GM12872 (cell line): ENCODE data around the gene SENP2.

Experiments
- CTCF ChIP-seq: IDR thresholded peaks from 3 replicates; pipeline ENCODE4 v1.5.1; 2011; ENCODE audit warnings: low read depth, mild to moderate bottlenecking, low read length, moderate library complexity; ENCODE audit not compliant: insufficient read depth

SENP2 gene

GRCh38 chr3:185639632-185640206 lies 53.6 kb downstream of the SENP2 start:
- TF ChIP-seq CTCF: no peak

- TF ChIP-seq CTCF: no peak
Observed at GRCh38 chr3:185640308-185640707, 54.2 kb downstream of the SENP2 start.

- TF ChIP-seq CTCF: no peak
Observed at GRCh38 chr3:185645596-185646381, 59.7 kb downstream of the SENP2 start.

GRCh38 chr3:185646382-185647133 lies 60.5 kb downstream of the SENP2 start:
- TF ChIP-seq CTCF: no peak

- TF ChIP-seq CTCF: no peak
Observed at GRCh38 chr3:185647134-185647879, 61.2 kb downstream of the SENP2 start.

GRCh38 chr3:185647880-185648210 lies 61.8 kb downstream of the SENP2 start:
- no peak for TF ChIP-seq CTCF

GRCh38 chr3:185648396-185648795 lies 62.3 kb downstream of the SENP2 start:
- no peak for TF ChIP-seq CTCF
